Mesothelial cell of epicardium (in vitro differentiated cells): ENCODE data around the gene PSMB3. TPM values are rescaled to one million over a fixed set of nuclear protein-coding genes. Genes with fewer than 3 reads are reported as not detected.
A peak's percentile ranks its signal among the peaks of the same experiment; 100 is the strongest.

Experiments used
- DNase-seq, 2 experiments: peaks; one replicate each; pipeline ENCODE4 v3.0.0; 2021; ENCODE audit warnings: low spot score in 2 of 2; ENCODE audit not compliant: unreplicated experiment in 2 of 2
- H3K27ac Mint-ChIP-seq: 2 replicates; pipeline ENCODE4 v1.8.0; 2021; ENCODE audit warnings: mixed read lengths
- H3K27me3 Mint-ChIP-seq: 2 replicates; pipeline ENCODE4 v1.8.0; 2021; ENCODE audit warnings: low read depth, mixed read lengths
- H3K36me3 Mint-ChIP-seq: 2 replicates; pipeline ENCODE4 v1.8.0; 2021; ENCODE audit warnings: mixed read lengths
- H3K4me1 Mint-ChIP-seq: 2 replicates; pipeline ENCODE4 v1.8.0; 2021; ENCODE audit warnings: mixed read lengths
- H3K4me3 Mint-ChIP-seq: 2 replicates; pipeline ENCODE4 v1.8.0; 2021; ENCODE audit warnings: mild to moderate bottlenecking, moderate library complexity, mixed read lengths
- H3K9me3 Mint-ChIP-seq: 2 replicates; pipeline ENCODE4 v1.8.0; 2021; ENCODE audit warnings: mixed read lengths
- total RNA-seq: library from RNA; stranded (reverse); gene quantifications from 3 replicates; pipeline ENCODE4 v1.2.1, GENCODE V29; 2021
- TF ChIP-seq, protein P1 (sequence below): fragments of 200-600 bp; sonication (generic); IDR thresholded peaks from one replicate; pipeline ENCODE4 v1.5.0; 2021; ENCODE audit warnings: antibody characterized with exemption; ENCODE audit not compliant: unreplicated experiment

Gene PSMB3
- total RNA-seq, 1 donor from 2014 or later: 115 TPM

DNA sequence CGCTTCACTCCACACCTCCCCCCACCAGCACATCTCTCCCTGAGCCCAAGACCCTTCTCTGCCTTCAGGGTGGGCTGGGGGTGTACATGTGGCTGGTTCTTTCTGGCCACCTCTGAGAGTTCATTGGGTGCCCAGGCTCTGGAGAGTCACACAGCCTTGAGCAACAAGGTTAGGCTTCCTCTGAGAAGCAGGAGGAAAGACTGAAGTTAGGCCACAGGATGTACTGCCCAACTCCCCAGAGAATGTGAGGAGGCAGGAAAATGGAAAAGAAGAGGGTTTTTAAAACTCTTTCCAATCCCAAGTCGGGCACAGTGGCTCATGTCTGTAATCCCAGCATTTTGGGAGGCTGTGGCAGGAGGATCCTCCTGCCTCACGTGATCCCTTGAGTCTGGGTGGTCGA is 11.7 kb upstream of the PSMB3 start:
- Mint-ChIP-seq H3K36me3 (peaks cover 6% of the 10 kb centered on the region), H3K27ac (peak overlapping the region; percentile 98), H3K9me3 (no peaks in the 10 kb centered on the region), H3K4me3 (no peak overlapping the region), H3K4me1 (peaks cover 41% of the 10 kb centered on the region), H3K27me3 (no peaks in the 10 kb centered on the region)
- TF ChIP-seq, protein P1, sequence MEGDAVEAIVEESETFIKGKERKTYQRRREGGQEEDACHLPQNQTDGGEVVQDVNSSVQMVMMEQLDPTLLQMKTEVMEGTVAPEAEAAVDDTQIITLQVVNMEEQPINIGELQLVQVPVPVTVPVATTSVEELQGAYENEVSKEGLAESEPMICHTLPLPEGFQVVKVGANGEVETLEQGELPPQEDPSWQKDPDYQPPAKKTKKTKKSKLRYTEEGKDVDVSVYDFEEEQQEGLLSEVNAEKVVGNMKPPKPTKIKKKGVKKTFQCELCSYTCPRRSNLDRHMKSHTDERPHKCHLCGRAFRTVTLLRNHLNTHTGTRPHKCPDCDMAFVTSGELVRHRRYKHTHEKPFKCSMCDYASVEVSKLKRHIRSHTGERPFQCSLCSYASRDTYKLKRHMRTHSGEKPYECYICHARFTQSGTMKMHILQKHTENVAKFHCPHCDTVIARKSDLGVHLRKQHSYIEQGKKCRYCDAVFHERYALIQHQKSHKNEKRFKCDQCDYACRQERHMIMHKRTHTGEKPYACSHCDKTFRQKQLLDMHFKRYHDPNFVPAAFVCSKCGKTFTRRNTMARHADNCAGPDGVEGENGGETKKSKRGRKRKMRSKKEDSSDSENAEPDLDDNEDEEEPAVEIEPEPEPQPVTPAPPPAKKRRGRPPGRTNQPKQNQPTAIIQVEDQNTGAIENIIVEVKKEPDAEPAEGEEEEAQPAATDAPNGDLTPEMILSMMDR: no peak
- no peak for DNase-seq

DNA sequence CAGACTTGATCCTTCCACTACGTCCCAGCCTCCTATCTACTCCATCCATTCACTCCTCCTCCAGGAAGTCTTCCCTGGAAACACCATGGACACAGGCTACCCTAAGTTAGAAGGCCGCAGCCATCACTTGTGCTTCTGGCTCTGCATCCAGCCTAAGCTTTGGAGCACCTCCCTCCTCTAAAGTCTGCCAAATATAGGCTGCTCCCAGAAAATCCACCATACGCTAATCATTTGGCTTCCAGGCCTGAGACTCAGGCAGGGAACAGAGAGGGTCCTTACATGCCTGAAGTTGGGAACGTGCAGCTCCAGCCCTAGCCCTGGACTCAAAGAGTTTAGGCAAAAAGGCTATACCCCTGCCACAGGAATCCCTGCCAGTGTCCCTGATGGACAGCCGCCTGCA is 11.1 kb upstream of the PSMB3 start:
- H3K4me3 Mint-ChIP-seq: no peak overlapping the region
- DNase-seq: no peak
- no peaks in the 10 kb centered on the region for H3K27me3 Mint-ChIP-seq
- TF ChIP-seq, protein P1: no peak
- peaks cover 48% of the 10 kb centered on the region for H3K4me1 Mint-ChIP-seq
- no peaks in the 10 kb centered on the region for H3K9me3 Mint-ChIP-seq
- H3K36me3 Mint-ChIP-seq: peaks cover 4% of the 10 kb centered on the region
- peak overlapping the region; percentile 98 for H3K27ac Mint-ChIP-seq

DNA sequence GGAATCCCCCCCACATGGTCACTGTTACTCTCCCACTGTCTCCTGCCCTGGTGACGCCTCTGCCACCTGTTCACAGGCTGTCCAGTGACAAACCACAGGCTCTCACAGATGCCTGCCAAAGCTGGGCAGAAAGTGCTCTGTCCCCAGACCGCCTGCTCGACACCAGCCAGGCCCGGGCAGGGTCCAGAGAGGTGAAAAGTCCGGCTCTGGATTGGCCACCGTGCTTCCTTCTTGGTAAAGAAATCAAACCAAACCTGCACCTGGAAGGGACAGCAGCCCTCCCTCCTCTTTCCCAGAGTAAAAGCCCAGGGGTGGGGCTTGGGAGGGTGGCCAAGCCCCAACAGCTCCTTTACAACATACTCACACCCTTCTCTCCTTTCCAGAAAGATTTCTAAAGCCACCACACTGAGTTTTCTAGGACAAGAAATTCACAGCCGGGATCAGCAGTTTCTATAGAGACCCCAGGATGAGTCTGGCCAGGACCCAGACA is 10.6 kb upstream of the PSMB3 start:
- Mint-ChIP-seq H3K36me3 (peaks cover 4% of the 10 kb centered on the region), H3K4me1 (peaks cover 52% of the 10 kb centered on the region), H3K27me3 (no peaks in the 10 kb centered on the region), H3K9me3 (no peaks in the 10 kb centered on the region), H3K27ac (peak overlapping the region; percentile 98), H3K4me3 (peak overlapping the region; percentile 32)
- DNase-seq: no peak
- TF ChIP-seq, protein P1: no peak

DNA sequence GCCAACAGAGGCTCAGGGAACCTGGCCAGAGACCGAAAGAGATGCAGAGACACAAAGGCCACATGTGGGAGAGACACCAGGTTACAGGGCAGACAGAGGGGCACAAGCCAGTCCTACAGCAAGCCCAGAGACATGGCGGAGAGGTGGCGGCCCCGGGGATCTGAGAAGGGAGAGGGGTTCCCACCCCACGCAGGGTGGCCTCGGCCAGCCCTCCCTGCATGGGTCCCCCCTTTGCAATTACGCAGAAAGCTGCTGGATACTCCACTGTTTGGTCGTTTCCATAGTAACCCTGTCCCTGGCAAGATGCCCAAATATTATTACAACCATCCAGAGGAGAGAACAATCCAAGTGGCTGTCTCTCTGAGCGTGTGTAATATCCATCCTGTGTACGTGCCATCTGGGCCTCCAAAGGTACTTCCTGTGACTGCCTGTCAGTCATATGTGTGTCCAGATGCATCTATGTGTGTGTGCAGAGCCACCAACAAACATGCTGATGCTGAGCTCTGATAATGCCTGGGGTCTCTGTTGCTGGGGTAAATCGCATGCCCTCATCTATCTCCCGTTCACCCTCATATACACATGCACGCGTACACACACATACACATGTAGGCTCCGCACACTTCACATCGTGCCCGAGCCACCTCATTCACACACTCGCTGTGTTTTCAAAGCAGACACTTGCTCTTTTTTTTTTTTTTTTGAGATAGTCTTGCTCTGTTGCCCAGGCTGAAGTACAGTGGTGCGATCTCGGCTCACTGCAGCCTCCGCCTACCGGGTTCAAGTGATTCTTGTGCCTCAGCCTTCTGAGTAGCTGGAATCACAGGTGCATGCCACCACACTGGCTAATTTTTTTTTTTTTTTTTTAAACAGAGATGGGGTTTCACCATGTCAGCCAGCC is 9.9 kb upstream of the PSMB3 start:
- Mint-ChIP-seq H3K4me1 (peaks cover 52% of the 10 kb centered on the region), H3K9me3 (no peaks in the 10 kb centered on the region), H3K36me3 (peaks cover 4% of the 10 kb centered on the region), H3K4me3 (peak overlapping the region; percentile 32), H3K27me3 (no peaks in the 10 kb centered on the region), H3K27ac (peak overlapping the region; percentile 98)
- TF ChIP-seq, protein P1: no peak
- DNase-seq: peak in 1 of 2 experiments; percentile 79

GRCh38 chr17:38743556-38744171 is 8.9 kb upstream of the PSMB3 start:
- Mint-ChIP-seq H3K4me1 (peaks cover 52% of the 10 kb centered on the region), H3K4me3 (peak overlapping the region; percentile 30)

More at GRCh38 chr17:38743556-38744171, 8.9 kb upstream of the PSMB3 start:
- Mint-ChIP-seq H3K27ac (peak overlapping the region; percentile 98), H3K27me3 (no peaks in the 10 kb centered on the region), H3K9me3 (no peaks in the 10 kb centered on the region), H3K36me3 (no peaks in the 10 kb centered on the region)
- TF ChIP-seq, protein P1: no peak
- no peak for DNase-seq
